Muscle layer of duodenum (tissue), 2 donors: Measurements from ENCODE around the gene CRHBP.
"Not testable (repeated sequence)": the region's sequence is repeated elsewhere in the genome, so short reads cannot be mapped to it uniquely, and the experiment has no call there.

Experiments used
- H3K27ac ChIP-seq: one replicate; pipeline ENCODE4 v1.7.0; 2013; ENCODE audit warnings: mild to moderate bottlenecking, low read length
- H3K27me3 ChIP-seq: one replicate; pipeline ENCODE4 v1.7.0; 2013; ENCODE audit warnings: low read depth, mild to moderate bottlenecking, control low read depth, low read length
- H3K36me3 ChIP-seq, 2 donors: one replicate each; pipeline ENCODE4 v1.7.0; 2013; ENCODE audit warnings: low read length in 2 of 2, control low read depth in 1 of 2, mild to moderate bottlenecking in 1 of 2; ENCODE audit not compliant: insufficient read depth in 2 of 2, control insufficient read depth in 1 of 2
- H3K4me1 ChIP-seq, 2 donors: one replicate each; pipeline ENCODE4 v1.7.0; 2013; ENCODE audit warnings: low read length in 2 of 2, mild to moderate bottlenecking in 2 of 2, control low read depth in 1 of 2, moderate library complexity in 1 of 2; ENCODE audit not compliant: insufficient read depth in 2 of 2, control insufficient read depth in 1 of 2
- H3K4me3 ChIP-seq, 2 donors: one replicate each; pipeline ENCODE4 v1.7.0; 2013; ENCODE audit warnings: low read length in 2 of 2, low read depth in 1 of 2, mild to moderate bottlenecking in 1 of 2
- H3K9me3 ChIP-seq, 2 donors: one replicate each; pipeline ENCODE4 v1.7.0; 2013; ENCODE audit warnings: low read length in 2 of 2, control low read depth in 1 of 2, mild to moderate bottlenecking in 1 of 2; ENCODE audit not compliant: control insufficient read depth in 1 of 2
- donor health status: healthy.

CRHBP gene

GRCh38 chr5:76941442-76941841, 11.4 kb upstream of the CRHBP start:
- Histone ChIP-seq H3K4me1 (no peaks in the 10 kb centered on the region), H3K36me3 (no peaks in the 10 kb centered on the region), H3K4me3 (no peak overlapping the region), H3K27me3 (no peaks in the 10 kb centered on the region), H3K27ac (no peak overlapping the region), H3K9me3 (no peaks in the 10 kb centered on the region)

DNA sequence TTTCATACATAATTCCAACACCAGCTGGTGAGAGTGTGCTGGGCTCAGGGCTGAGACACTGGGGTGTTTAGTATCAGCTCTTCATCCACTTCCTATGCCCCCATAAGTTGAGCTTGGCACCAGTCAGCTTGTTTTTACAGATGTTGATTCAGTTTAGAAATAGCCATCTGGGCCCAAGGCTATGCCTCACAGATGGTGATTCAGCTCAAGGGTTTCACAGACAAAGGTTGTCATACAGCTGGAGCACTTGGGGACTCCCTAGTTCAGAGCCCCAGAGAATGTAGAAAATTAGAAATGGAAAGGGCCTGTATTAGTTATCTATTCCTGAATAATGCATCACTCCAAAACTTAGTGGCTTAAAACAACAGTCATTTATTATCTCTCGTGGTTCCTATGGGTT, 10.3 kb upstream of the CRHBP start:
- Histone ChIP-seq H3K27ac (no peak overlapping the region), H3K9me3 (no peaks in the 10 kb centered on the region), H3K27me3 (no peaks in the 10 kb centered on the region), H3K4me3 (no peak overlapping the region), H3K4me1 (no peaks in the 10 kb centered on the region), H3K36me3 (no peaks in the 10 kb centered on the region)

DNA sequence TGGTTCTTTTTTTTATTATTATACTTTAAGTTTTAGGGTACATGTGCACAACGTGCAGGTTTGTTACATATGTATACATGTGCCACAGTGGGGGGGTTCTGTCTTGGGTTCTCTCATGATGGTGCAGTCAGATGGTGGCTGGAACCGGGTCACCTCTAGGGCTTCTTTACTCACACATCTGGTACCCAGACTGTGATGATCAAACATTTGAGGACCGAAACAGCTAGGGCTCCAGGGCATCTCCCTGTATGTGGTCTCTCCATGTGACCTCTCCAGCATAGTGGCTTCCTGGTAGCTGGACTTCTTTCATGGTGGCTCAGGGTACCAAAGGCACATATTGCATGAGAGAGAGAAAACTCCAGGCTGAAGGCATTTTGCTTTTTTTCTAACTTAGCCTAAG, 9.8 kb upstream of the CRHBP start:
- Histone ChIP-seq H3K4me1 (no peaks in the 10 kb centered on the region), H3K36me3 (no peaks in the 10 kb centered on the region), H3K9me3 (no peaks in the 10 kb centered on the region), H3K4me3 (no peak overlapping the region), H3K27me3 (no peaks in the 10 kb centered on the region), H3K27ac (no peak overlapping the region)

GRCh38 chr5:76944638-76945037, 8.2 kb upstream of the CRHBP start:
- Histone ChIP-seq H3K27me3 (no peaks in the 10 kb centered on the region), H3K4me1 (no peaks in the 10 kb centered on the region), H3K4me3 (no peak overlapping the region), H3K27ac (no peak overlapping the region), H3K36me3 (no peaks in the 10 kb centered on the region), H3K9me3 (no peaks in the 10 kb centered on the region)

- H3K27me3 ChIP-seq, H3K9me3 ChIP-seq, H3K27ac ChIP-seq, H3K36me3 ChIP-seq, H3K4me1 ChIP-seq, H3K4me3 ChIP-seq: not testable (repeated sequence)
Observed at GRCh38 chr5:76945238-76945637, 7.6 kb upstream of the CRHBP start.

GRCh38 chr5:76946090-76946489, 6.8 kb upstream of the CRHBP start:
- no peaks in the 10 kb centered on the region for H3K4me1 ChIP-seq
- no peaks in the 10 kb centered on the region for H3K9me3 ChIP-seq
- no peaks in the 10 kb centered on the region for H3K27me3 ChIP-seq
- H3K4me3 ChIP-seq = no peak overlapping the region
- H3K36me3 ChIP-seq = no peaks in the 10 kb centered on the region
- H3K27ac ChIP-seq = no peak overlapping the region

DNA sequence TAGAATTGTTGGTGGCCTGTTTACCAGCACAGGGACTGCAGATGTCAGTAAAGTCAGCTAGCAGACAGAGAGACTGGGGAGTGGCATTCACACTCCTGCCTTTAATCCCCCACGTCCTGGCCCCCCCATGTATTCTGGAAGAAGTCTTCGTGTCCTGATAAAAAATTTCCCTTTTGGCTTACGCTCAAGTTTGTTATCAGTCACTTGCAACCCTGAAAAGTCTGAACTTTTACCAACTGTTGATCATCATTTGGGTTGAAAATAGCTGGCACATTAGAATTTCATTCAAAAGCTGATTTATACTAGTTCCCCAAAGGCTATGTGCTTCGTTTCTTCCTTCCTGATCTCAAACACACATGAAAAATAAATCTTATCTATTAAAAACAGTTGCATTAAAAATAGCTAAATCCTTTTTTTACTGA, 5.8 kb upstream of the CRHBP start:
- H3K4me1 ChIP-seq = no peaks in the 10 kb centered on the region
- H3K9me3 ChIP-seq = no peaks in the 10 kb centered on the region
- H3K27ac ChIP-seq = no peak overlapping the region
- no peaks in the 10 kb centered on the region for H3K27me3 ChIP-seq
- H3K36me3 ChIP-seq = no peaks in the 10 kb centered on the region
- no peak overlapping the region for H3K4me3 ChIP-seq

DNA sequence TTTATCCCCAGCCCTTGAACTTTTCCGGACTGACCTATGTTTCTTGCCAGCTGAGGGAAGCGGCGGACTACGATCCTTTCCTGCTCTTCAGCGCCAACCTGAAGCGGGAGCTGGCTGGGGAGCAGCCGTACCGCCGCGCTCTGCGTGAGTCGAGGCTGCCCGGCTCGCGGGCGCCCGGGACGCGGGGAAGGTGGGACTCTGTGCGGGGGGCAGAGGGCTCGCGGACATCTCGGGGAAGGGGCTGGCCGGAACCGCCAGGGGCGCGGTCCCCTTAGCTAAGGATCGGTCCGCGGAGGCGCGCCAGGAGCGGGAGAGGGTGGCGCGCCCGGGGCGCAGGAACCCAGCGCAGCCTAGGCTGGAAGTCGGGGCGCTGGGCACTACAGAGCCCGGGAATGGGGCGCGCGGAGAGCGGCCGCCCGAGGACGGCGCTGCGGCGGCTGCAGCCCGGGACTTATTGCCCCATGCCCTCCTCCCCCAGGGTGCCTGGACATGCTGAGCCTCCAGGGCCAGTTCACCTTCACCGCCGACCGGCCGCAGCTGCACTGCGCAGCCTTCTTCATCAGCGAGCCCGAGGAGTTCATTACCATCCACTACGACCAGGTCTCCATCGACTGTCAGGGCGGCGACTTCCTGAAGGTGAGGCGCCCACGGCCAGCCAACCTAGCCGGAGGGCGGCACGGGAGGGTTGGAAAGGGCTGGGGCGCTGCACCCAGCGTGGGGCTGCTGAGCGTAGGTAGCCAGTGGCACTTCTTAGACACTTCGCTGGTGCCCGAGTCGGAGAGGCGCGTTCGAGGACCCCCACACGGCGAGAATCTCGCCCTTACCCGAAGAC, 922 bp downstream of the CRHBP start:
- peak overlapping the region in 1 of 2 donors; percentile 57 for H3K4me3 ChIP-seq
- H3K9me3 ChIP-seq = no peaks in the 10 kb centered on the region
- peaks cover 0 to 14% of the 10 kb centered on the region in 2 donors for H3K4me1 ChIP-seq
- H3K27ac ChIP-seq = no peak overlapping the region
- H3K36me3 ChIP-seq = no peaks in the 10 kb centered on the region
- H3K27me3 ChIP-seq = peaks cover 23% of the 10 kb centered on the region

DNA sequence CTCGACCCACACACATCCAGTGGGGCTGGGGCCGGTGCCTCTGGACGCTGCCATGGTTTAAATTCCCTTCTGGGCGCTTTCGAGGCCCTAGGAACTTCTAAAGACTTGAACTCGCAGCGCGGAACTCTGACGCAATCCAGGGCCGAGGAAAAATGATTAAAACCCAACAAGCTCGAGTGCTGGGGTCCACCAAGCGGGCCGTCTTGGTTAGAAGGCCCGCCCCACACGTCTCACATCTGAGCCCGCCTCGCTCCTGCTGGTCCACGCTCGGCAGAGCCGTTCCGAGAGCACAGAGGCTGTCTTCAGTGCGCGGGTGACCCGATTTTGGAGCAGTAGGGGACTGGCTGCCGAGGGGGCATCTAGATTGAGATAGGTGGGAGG, 1.5 kb downstream of the CRHBP start:
- Histone ChIP-seq H3K36me3 (no peaks in the 10 kb centered on the region), H3K4me1 (peaks cover 0 to 14% of the 10 kb centered on the region in 2 donors), H3K9me3 (no peaks in the 10 kb centered on the region), H3K27ac (no peak overlapping the region), H3K4me3 (peak overlapping the region in 1 of 2 donors; percentile 57), H3K27me3 (peaks cover 23% of the 10 kb centered on the region)

DNA sequence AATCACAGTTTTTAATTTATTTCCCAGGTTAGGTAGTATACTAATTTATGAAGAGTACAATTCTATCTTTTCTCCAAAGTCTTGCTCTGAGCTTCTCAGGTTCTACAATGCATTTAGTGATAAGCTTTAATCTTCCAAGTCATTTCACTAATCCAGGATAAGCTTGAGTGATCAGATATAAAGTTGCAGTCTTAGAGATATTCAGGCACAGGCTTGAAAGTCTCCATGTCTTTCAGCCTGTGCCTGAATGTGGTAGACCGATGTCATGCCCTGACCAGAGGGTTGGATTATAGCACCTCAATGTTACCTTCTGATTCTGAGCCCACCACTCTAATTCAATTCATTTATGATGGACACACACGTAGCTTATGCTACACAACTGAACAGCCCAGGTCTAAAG, 3.2 kb downstream of the CRHBP start:
- Histone ChIP-seq H3K4me1 (peaks cover 0 to 14% of the 10 kb centered on the region in 2 donors), H3K36me3 (no peaks in the 10 kb centered on the region), H3K9me3 (no peaks in the 10 kb centered on the region), H3K27me3 (peaks cover 23% of the 10 kb centered on the region), H3K27ac (no peak overlapping the region), H3K4me3 (no peak overlapping the region)

DNA sequence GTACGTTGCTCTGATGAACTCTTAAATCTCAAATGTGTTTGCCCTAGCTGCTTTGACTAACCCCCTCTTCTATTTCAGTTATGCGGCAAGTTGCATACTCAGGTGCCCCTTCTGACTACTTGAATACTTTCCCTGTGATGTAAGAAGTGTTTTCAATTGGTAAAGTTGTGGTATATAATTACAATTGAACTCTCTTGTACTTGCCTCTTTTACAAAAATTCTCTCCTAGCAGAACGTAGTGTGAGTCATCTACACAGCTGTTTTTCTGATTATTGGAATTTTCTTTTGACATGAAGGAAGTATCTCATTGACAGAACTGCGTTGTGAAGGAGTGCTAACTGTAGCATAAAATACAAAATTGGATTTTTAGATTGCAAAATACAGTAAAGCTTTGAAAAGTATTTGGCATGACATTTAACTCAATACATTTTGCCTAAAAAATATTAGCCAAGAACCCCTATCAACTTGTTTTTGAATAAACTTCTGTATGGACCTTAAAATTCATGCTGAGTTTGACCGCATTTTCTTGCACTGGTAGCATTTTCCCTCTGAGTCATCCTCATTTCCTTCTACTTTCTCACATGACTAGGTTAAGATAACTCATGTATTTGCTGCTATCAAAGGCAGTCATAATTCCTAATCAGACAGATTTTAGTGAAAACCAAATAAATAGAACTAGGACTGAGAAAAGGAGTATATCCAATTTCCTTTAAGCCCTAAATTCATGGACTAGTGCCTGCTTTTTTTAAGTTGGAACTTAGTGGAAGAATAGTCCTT, 6.3 kb downstream of the CRHBP start:
- Histone ChIP-seq H3K36me3 (no peaks in the 10 kb centered on the region), H3K27me3 (peaks cover 8% of the 10 kb centered on the region), H3K27ac (no peak overlapping the region), H3K4me3 (no peak overlapping the region), H3K9me3 (no peaks in the 10 kb centered on the region), H3K4me1 (peaks cover 0 to 5% of the 10 kb centered on the region in 2 donors)
